ENCODE measurements around the gene ERC1.
"Not testable (repeated sequence)": the region's sequence is repeated elsewhere in the genome, so short reads cannot be mapped to it uniquely, and the experiment has no call there.

ERC1 gene

GRCh38 chr12:1034751-1035457 is 43.9 kb downstream of the ERC1 start:
- DNase-seq = no peak

DNA sequence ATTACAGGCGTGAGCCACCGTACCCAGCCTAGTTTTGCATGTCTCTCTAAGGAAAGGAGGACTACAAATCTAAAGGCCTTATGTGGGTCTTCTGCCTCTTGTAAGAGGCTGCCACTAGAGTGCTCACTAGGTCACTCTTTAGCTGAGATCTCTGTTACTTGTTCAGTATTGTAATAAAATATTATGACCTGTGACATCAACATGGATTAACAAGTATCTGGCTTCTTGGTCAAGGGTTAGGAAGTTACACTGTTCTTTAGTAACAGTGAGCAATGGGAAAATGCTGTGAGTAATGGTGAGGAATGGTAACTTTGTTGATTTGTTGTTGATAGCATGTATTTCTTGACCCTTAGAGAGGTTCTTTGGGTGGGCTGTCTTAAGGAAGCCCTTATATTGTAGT is 50.5 kb downstream of the ERC1 start:
- DNase-seq = no peak

DNA sequence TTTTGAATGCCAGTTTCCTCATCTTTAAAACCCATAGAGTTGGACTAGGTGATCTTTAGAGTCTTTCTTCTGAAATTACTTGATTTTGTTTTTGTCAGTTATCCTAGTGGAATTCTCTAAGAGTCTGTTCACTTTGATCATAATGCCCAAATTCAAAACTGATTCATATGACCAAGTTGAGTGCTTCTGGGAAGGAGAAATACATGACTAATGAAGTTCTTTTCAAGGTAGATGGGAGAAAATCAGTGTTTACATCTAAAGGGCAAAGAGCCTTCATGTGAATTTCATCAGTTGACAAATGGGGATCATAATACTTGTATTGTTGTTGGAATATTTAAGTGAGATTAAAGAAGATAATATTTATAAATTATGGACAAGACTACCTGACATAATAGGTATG is 53.2 kb downstream of the ERC1 start:
- no peak for DNase-seq

DNA sequence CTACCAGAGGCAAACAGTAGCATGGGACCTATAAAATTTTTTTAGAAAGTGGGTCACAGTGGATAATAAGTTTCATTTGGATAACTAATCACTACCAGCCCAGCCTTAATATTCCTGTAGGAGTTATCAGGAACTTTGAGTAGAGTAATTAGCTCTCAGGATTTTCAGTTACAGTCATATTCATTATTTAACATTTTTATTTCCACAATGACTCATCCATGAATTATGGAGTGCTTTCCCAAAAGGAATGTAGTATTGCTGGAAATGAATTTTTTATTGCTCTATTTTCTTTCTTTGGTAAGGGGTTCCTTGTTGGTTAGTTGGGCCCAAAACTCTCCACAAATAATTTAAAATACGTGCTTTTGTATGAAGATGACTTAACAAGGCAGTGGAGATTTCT is 53.7 kb downstream of the ERC1 start:
- DNase-seq = no peak

- no peak for DNase-seq
Observed at GRCh38 chr12:1046727-1047126, 55.7 kb downstream of the ERC1 start.

- no peak for DNase-seq
Observed at GRCh38 chr12:1047898-1048660, 57.1 kb downstream of the ERC1 start.

DNA sequence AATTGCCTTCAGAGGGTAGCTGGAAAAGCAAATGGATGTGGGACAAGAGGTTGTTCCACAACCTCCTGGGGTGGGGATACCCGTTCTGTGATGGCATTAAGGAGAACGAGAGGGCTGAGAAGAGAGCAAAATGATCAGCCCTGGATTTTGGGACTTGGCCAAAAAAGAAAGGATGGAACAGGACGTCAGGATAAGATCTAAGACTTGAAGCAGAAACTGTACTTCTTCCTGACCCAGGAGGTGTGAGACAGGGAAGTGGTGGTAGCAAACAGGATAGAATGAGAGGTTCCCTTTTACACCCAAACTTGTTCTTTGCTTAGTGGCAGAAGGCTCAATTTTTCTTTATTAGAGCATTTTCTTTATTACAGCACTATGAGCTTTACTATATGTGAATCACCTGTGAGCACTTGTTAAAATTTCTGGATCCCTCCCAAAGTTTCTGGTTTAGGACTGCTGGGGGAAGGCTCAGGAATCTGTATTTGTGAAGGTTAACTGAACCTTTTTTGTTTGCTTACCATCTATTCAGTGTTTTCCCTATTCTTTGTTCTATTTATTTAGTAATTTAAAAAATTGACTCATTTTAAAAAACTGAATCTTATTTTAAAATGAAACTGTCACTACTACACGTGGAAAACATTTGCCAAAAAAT is 59.2 kb downstream of the ERC1 start:
- DNase-seq = no peak

DNA sequence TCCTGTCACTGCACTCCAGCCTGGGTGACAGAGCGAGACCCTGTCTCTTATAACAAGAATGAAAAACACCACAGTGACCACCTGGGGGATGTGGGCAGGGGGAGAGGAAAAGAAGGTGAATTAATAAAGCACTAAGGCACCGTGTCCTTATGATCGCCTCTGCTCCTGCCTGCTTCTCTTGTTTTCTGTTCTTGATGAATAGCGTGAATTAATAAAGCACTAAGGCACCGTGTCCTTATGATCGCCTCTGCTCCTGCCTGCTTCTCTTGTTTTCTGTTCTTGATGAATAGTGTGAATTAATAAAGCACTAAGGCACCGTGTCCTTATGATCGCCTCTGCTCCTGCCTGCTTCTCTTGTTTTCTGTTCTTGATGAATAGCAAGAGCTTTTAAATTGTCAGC is 60.6 kb downstream of the ERC1 start:
- DNase-seq = not testable (repeated sequence)

- no peak for DNase-seq
Observed at GRCh38 chr12:1053690-1054089, 62.7 kb downstream of the ERC1 start.

GRCh38 chr12:1054117-1054870 is 63.3 kb downstream of the ERC1 start:
- no peak for DNase-seq

GRCh38 chr12:1056390-1056789 is 65.4 kb downstream of the ERC1 start:
- DNase-seq = no peak

DNA sequence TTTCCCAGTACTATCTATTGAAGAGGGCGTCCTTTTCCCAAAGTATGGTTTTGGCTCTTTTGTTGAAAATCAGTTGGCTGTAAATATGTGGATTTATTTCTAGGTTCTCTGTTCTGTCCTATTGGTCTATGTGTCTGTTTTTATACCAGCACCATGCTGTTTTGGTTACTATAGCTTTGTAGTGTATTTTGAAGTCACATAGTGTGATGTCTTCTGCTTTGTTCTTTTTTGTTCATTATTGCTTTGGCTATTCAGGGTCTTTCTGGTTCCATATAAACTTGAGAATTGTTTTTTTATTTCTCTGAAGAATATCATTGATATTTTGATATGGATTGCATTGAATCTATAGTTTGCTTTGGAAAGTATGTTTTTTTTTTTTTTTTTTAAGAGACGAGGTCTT is 67.4 kb downstream of the ERC1 start:
- DNase-seq = no peak

DNA sequence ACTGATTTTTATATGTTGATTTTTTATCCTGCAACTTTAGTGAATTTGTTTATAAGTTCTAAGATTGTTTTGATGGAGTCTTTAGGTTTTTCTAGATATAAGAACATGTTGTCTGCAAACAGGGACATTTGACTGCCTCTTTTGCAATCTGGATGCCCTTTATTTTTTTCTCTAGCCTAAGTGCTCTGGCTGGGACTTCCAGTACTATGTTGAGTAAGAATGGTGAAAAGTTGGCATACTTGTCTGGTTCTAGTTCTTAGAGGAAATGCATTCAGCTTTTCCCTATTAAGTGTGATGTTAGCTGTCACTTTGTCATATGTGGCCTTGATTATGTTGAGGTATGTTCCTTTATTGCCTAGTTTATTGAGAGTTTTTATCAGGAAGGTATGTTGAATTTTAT is 68.1 kb downstream of the ERC1 start:
- no peak for DNase-seq

DNA sequence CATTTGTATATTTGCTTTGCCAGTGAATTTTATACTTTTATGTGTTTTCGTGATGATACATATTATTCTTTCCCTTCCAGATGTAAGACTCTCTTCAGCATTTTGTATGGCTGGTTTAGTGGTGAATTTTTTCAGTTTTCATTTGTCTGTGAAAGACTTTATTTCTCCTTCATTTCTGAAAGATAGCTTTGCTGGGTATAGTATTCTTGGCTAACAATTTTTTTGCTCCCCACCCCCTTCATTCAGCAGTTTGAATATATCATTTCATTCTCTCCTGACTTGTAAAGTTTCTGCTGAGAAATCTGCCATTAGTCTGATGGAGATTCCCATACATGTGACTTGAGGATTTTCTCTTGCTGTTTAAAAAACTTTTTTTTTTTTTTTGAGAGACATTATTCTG is 72.8 kb downstream of the ERC1 start:
- no peak for DNase-seq

GRCh38 chr12:1064317-1064716 is 73.3 kb downstream of the ERC1 start:
- DNase-seq = no peak

GRCh38 chr12:1065629-1066028 is 74.6 kb downstream of the ERC1 start:
- no peak for DNase-seq

DNA sequence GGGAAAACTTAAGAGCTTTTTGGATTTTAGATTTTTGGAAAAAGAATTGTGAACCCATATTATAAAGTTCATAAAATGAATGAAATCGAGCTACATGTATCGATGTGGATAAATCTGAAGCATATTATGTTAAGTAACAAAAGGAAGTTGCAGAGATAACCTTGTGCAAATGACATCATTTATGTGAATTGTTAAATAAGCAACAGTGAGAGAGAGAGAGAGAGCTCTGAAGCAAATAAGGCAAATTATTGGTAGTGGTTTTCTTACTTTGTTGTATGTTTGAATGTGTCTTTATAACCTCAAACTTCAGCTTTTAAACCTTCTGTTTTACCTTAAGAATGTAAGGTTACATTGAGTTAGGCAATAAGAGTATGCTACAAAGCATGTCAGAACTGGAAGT is 78.8 kb downstream of the ERC1 start:
- no peak for DNase-seq

DNA sequence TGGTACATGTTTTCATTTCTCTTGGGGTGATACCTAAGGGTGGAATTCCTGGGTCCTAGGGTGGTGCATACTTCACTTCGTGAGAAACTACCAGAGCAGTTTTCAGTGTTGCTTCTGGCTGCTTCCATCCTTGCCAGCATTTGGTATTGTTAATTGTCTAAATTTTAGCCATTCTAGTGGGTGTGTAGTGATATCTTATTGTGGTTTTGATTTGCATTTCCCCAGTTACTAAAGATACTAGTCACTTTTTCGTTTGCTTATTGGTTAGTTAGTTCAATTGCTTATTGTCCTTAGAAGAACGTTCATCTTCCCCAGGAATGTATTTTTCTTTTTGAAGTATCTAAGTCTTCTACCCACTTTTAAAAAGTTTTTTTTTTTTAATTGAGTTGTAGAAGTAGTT is 80.2 kb downstream of the ERC1 start:
- DNase-seq = no peak

- no peak for DNase-seq
Observed at GRCh38 chr12:1073652-1074051, 82.6 kb downstream of the ERC1 start.

- DNase-seq = no peak
Observed at GRCh38 chr12:1077036-1077803, 86.2 kb downstream of the ERC1 start.

DNA sequence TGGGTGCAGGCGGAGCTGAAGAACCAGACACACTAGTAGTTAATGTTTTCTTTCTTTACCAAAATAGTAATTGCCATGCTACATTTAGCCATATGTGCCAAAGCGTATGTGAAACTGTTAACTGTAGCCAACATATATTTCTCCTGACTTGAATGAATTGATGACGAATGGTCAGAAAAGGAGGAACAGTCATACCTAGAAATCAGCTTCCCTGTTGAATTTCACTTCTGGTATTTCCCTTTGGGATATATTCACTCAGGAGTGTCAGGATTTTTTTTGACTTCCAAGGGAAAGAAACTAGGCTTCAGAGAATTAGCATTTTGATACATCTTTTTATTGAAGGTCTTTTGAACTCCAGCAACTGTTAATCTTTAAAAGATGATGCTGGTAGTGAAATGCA is 87.0 kb downstream of the ERC1 start:
- DNase-seq = no peak

DNA sequence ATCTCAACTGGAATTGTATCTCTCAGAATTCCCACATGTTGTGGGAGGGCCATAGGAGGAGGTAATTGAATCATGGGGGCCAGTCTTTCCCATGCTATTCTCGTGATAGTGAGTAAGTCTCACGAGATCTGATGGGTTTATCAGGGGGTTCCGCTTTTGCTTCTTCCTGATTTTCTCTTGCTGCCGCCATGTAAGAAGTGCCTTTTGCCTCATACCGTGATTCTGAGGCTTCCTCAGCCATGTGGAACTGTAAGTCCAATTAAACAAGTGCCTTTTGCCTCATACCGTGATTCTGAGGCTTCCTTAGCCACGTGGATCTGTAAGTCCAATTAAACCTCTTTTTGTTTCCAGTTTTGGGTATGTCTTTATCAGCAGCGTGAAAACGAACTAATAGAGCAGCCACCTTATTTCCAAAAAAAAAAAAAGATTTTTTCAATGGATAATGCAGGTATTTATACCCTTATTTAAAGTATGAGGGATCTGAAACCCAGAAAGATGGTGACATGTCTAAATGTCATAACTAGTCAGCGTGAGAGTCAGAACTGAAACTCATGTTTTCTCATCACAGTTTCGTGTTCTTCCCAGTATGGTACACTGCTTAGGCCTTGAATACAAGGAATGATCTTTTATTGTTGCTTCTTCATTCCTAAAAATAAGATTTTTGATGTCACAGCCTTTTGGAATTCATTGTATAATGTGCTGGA is 89.6 kb downstream of the ERC1 start:
- DNase-seq = no peak
